Measurements from ENCODE around the gene ERGIC3. TPM values are rescaled to one million over a fixed set of nuclear protein-coding genes. Genes with fewer than 3 reads are reported as not detected.

Gene ERGIC3
- total and polyA plus RNA-seq, 7 donors: 61.7 to 83.5 (median 67.9) TPM

DNA sequence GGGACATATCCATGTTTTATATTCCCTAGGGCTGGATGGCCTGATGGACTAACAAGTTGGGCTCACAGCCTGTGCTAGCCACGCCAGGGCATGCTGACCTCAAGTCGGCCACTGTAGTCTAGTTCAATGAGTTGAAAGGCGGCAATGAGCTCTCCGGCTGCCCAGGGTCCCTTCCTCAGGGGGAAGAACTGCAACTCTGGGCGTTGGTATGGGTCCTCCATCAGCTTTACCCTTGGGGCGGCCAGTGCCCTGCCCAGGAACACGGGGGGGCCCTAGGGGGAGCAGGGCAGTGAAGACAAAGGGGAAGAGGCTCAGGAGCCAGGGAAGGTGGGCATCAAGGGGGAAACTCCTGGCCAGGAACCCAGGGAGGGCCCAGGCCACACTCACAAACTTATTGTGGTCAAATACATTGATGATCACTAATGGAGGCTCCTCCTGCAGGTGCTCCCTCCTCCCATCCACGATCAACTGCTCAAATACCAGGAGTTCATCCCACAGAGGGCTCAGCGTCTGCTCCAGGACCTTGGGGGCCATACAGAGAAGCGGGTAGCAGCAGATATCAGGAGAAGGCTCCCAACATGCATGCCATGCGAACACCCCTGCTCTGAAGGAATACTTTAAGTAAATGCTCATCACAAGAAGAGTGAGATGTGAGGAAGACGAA is 41.0 kb downstream of the ERGIC3 start:
- TF ChIP-seq CTCF (IDR thresholded peaks at IDR 0.05): no peak
- Histone ChIP-seq H3K4me1 (no peaks in the 10 kb centered on the region), H3K9me3 (no peaks in the 10 kb centered on the region), H3K36me3 (ENCODE audit: insufficient read depth in 1 of 2, low read depth in 1 of 2) (no peaks in the 10 kb centered on the region), H3K4me3 (no peak overlapping the region), H3K27ac (no peak overlapping the region), H3K27me3 (ENCODE audit: insufficient read depth in 3 of 3, low read length in 2 of 3) (no peaks in the 10 kb centered on the region)
- 85% methylated on average over 12 of the region's 12 CpGs for WGBS, 3 donors
- ATAC-seq: no peak
- intact Hi-C loops (cut with DNase I): no loop called here
- DNase-seq: peak in 1 of 2 donors; percentile 18

GRCh38 chr20:35583636-35584560 is 42.0 kb downstream of the ERGIC3 start:
- no peak overlapping the region for H3K4me3 ChIP-seq
- no peaks in the 10 kb centered on the region for H3K4me1 ChIP-seq
- WGBS, 3 donors: 85 to 87% (median 85%) methylated on average over 17 to 18 of the region's 18 CpGs
- H3K27me3 ChIP-seq (ENCODE audit: insufficient read depth in 3 of 3, low read length in 2 of 3): no peaks in the 10 kb centered on the region
- peak in 1 of 4 donors; percentile 33 for ATAC-seq
- H3K27ac ChIP-seq: no peak overlapping the region
- DNase-seq: peak in 1 of 2 donors; percentile 41
- no peaks in the 10 kb centered on the region for H3K36me3 ChIP-seq (ENCODE audit: insufficient read depth in 1 of 2, low read depth in 1 of 2)
- no peaks in the 10 kb centered on the region for H3K9me3 ChIP-seq
- intact Hi-C loops (cut with DNase I): no loop called here
- no peak for TF ChIP-seq CTCF (IDR thresholded peaks at IDR 0.05)

- H3K36me3 ChIP-seq (ENCODE audit: insufficient read depth in 1 of 2, low read depth in 1 of 2): no peaks in the 10 kb centered on the region
- ATAC-seq: no peak
- no peaks in the 10 kb centered on the region for H3K4me1 ChIP-seq
- intact Hi-C loops (cut with DNase I): no loop called here
- peak in 1 of 2 donors; percentile 12 for DNase-seq
- H3K9me3 ChIP-seq: no peaks in the 10 kb centered on the region
- H3K4me3 ChIP-seq: no peak overlapping the region
- no peak for TF ChIP-seq CTCF (IDR thresholded peaks at IDR 0.05)
- no peaks in the 10 kb centered on the region for H3K27me3 ChIP-seq (ENCODE audit: insufficient read depth in 3 of 3, low read length in 2 of 3)
- WGBS, 3 donors: 90 to 95% (median 93%) methylated on average over 6 of the region's 6 CpGs
- H3K27ac ChIP-seq: no peak overlapping the region
These were observed 45.0 kb downstream of the ERGIC3 start for GRCh38 chr20:35586751-35587425.

DNA sequence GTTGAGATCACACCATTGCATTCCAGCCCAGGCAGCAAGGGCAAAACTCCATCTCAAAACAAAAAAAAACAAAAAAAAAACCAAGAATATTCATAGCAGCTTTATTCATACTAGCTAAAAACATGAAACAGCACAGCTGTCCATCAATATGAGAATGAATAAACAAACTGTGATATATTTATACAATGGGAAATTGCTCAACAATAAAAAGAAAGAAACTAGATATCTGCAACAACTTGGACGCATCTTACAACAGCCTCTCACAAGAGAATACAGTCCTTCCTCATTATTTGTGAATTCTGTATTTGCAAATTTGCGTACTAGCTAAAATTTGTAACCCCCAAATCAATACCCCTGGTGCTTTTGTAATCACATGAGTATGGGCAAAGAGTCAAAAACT is 45.6 kb downstream of the ERGIC3 start:
- TF ChIP-seq CTCF (IDR thresholded peaks at IDR 0.05): no peak
- ATAC-seq (no peak), DNase-seq (no peak)
- Histone ChIP-seq H3K36me3 (ENCODE audit: insufficient read depth in 1 of 2, low read depth in 1 of 2) (no peaks in the 10 kb centered on the region), H3K9me3 (no peaks in the 10 kb centered on the region), H3K4me3 (no peak overlapping the region), H3K27me3 (ENCODE audit: insufficient read depth in 3 of 3, low read length in 2 of 3) (no peaks in the 10 kb centered on the region), H3K4me1 (no peaks in the 10 kb centered on the region), H3K27ac (no peak overlapping the region)
- intact Hi-C loops (cut with DNase I): no loop called here
- WGBS, 3 donors: 81 to 84% (median 81%) methylated on average over 2 of the region's 2 CpGs
